OCI-LY1 (cell line): Measurements from ENCODE around the gene SLC30A4.

Source experiments
- H2AFZ ChIP-seq: fragments of 200-600 bp; sonication (generic), shearing (Covaris generic); 2 replicates; pipeline ENCODE4 v1.6.0; 2014; ENCODE audit warnings: antibody characterized with exemption, mild to moderate bottlenecking, low read length
- H3F3A ChIP-seq: fragments of 200-600 bp; sonication (generic), shearing (Covaris generic); 2 replicates; pipeline ENCODE4 v1.6.0; 2014; ENCODE audit warnings: mild to moderate bottlenecking, antibody characterized with exemption, low read length, moderate library complexity; ENCODE audit not compliant: insufficient read depth
- H3K27ac ChIP-seq: fragments of 200-600 bp; sonication (generic); 2 replicates; pipeline ENCODE4 v1.5.1; 2014; ENCODE audit warnings: low read length, mixed run types, mild to moderate bottlenecking, low read depth; ENCODE audit not compliant: poor library complexity, severe bottlenecking
- H3K27me3 ChIP-seq: fragments of 200-600 bp; sonication (generic); 2 replicates; pipeline ENCODE4 v1.6.0; 2014; ENCODE audit warnings: antibody characterized with exemption, mild to moderate bottlenecking, low read length, moderate library complexity; ENCODE audit not compliant: insufficient read depth
- H3K36me3 ChIP-seq: fragments of 200-600 bp; sonication (generic); 2 replicates; pipeline ENCODE4 v1.6.1; 2014; ENCODE audit warnings: mild to moderate bottlenecking, antibody characterized with exemption, low read length, moderate library complexity, mixed read lengths; ENCODE audit not compliant: insufficient read depth
- H3K4me1 ChIP-seq: fragments of 200-600 bp; sonication (generic); 2 replicates; pipeline ENCODE4 v1.5.1; 2014; ENCODE audit warnings: mild to moderate bottlenecking, low read length, moderate library complexity; ENCODE audit not compliant: insufficient read depth, severe bottlenecking
- H3K4me2 ChIP-seq: fragments of 200-600 bp; sonication (generic), shearing (Covaris generic); 2 replicates; pipeline ENCODE4 v1.6.1; 2014; ENCODE audit warnings: low read length
- H3K4me3 ChIP-seq: fragments of 200-600 bp; sonication (generic); 2 replicates; pipeline ENCODE4 v1.5.1; 2014; ENCODE audit warnings: low read length, low read depth, mild to moderate bottlenecking, mixed read lengths; ENCODE audit not compliant: poor library complexity, severe bottlenecking
- H3K79me2 ChIP-seq: fragments of 200-600 bp; shearing (Covaris generic); 2 replicates; pipeline ENCODE4 v1.6.1; 2016; ENCODE audit warnings: mixed run types, low read length, mixed read lengths; ENCODE audit not compliant: insufficient read depth
- H3K9ac ChIP-seq: fragments of 200-600 bp; sonication (generic), shearing (Covaris generic); 2 replicates; pipeline ENCODE4 v1.6.1; 2014; ENCODE audit warnings: mild to moderate bottlenecking, low read length, mixed read lengths
- H3K9me2 ChIP-seq: fragments of 200-600 bp; sonication (generic), shearing (Covaris generic); 2 replicates; pipeline ENCODE4 v1.6.1; 2014; ENCODE audit warnings: low read depth, mild to moderate bottlenecking, low read length, mixed read lengths
- H3K9me3 ChIP-seq: fragments of 200-600 bp; shearing (Covaris generic); 2 replicates; pipeline ENCODE4 v1.6.1; 2014; ENCODE audit warnings: low read length, mixed read lengths
- H4K20me1 ChIP-seq: fragments of 200-600 bp; sonication (generic), shearing (Covaris generic); 2 replicates; pipeline ENCODE4 v1.6.0; 2016; ENCODE audit warnings: mild to moderate bottlenecking, low read length; ENCODE audit not compliant: insufficient read depth
- CTCF ChIP-seq: fragments of 200-600 bp; sonication (generic), shearing (Covaris generic); IDR thresholded peaks from 2 replicates; pipeline ENCODE4 v1.5.1; 2017; ENCODE audit warnings: mild to moderate bottlenecking, antibody characterized with exemption, low read length, moderate library complexity, mixed read lengths
- EZH2 ChIP-seq: fragments of 200-600 bp; sonication (generic), shearing (Covaris generic); IDR thresholded peaks from 2 replicates; pipeline ENCODE4 v1.8.0; 2017; ENCODE audit warnings: borderline replicate concordance, mixed run types, mild to moderate bottlenecking, antibody characterized with exemption, low read length, moderate library complexity, mixed read lengths

Gene SLC30A4

DNA sequence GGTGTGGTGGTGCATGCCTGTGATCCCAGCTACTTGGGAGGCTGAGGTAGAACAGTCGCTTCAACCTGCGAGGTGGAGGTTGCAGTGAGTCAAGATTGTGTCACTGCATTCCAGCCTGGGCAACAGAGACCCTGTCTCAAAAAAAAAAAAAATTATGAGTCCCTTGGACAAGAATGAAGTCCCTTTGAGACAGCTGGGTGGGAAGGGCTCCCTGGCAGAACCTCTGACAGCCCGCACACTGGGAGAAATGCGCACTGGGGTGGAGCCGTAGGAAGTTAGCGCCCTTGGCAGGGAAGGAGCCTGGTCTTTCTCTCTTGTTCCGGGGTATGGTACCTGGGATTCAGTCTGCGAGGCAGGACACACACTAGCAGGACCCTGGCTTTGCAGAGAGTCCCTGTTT, 51.4 kb downstream of the SLC30A4 start:
- Histone ChIP-seq H3K79me2 (no peaks in the 10 kb centered on the region), H3K4me1 (no peaks in the 10 kb centered on the region), H4K20me1 (no peaks in the 10 kb centered on the region), H3K9ac (no peak overlapping the region), H3K36me3 (no peaks in the 10 kb centered on the region), H3K27me3 (0 out of 2 replicates have a peak, but pooled peaks cover 6% of the 10 kb centered on the region), H3K9me3 (no peaks in the 10 kb centered on the region), H2AFZ (no peak overlapping the region), H3K27ac (no peak overlapping the region), H3K9me2 (no peaks in the 10 kb centered on the region), H3K4me3 (no peak overlapping the region), H3K4me2 (no peak overlapping the region), H3F3A (no peaks in the 10 kb centered on the region)
- TF ChIP-seq EZH2 (no peak), CTCF (no peak)

GRCh38 chr15:45469441-45469840, 53.1 kb downstream of the SLC30A4 start:
- no peaks in the 10 kb centered on the region for H3K9me2 ChIP-seq
- TF ChIP-seq CTCF = no peak
- no peak for TF ChIP-seq EZH2
- H3K36me3 ChIP-seq = no peaks in the 10 kb centered on the region
- H3K9me3 ChIP-seq = no peaks in the 10 kb centered on the region
- H4K20me1 ChIP-seq = no peaks in the 10 kb centered on the region
- no peaks in the 10 kb centered on the region for H3K79me2 ChIP-seq
- no peaks in the 10 kb centered on the region for H3K4me1 ChIP-seq
- no peaks in the 10 kb centered on the region for H3F3A ChIP-seq
- no peak overlapping the region for H3K4me3 ChIP-seq
- H2AFZ ChIP-seq = no peak overlapping the region
- H3K4me2 ChIP-seq = no peak overlapping the region
- 0 out of 2 replicates have a peak, but pooled peaks cover 6% of the 10 kb centered on the region for H3K27me3 ChIP-seq
- no peak overlapping the region for H3K27ac ChIP-seq
- H3K9ac ChIP-seq = no peak overlapping the region

- no peaks in the 10 kb centered on the region for H3K9me3 ChIP-seq
- H3K9ac ChIP-seq = no peak overlapping the region
- TF ChIP-seq EZH2 = no peak
- TF ChIP-seq CTCF = no peak
- no peak overlapping the region for H3K4me3 ChIP-seq
- H3K27ac ChIP-seq = no peak overlapping the region
- H3K27me3 ChIP-seq = 0 out of 2 replicates have a peak, but pooled peaks cover 6% of the 10 kb centered on the region
- H3K36me3 ChIP-seq = no peaks in the 10 kb centered on the region
- H3K9me2 ChIP-seq = no peaks in the 10 kb centered on the region
- no peaks in the 10 kb centered on the region for H3F3A ChIP-seq
- H2AFZ ChIP-seq = no peak overlapping the region
- no peaks in the 10 kb centered on the region for H3K4me1 ChIP-seq
- no peaks in the 10 kb centered on the region for H3K79me2 ChIP-seq
- H3K4me2 ChIP-seq = no peak overlapping the region
- H4K20me1 ChIP-seq = no peaks in the 10 kb centered on the region
Observed at GRCh38 chr15:45469027-45469426, 53.5 kb downstream of the SLC30A4 start.
